WTC11 (cell line): ENCODE data around the gene GTF3C6. TPM values are rescaled to one million over a fixed set of nuclear protein-coding genes. Genes with fewer than 3 reads are reported as not detected.
"Not testable (repeated sequence)": the region's sequence is repeated elsewhere in the genome, so short reads cannot be mapped to it uniquely, and the experiment has no call there.

Experiments
- ATAC-seq: fragments of 200-7000 bp; cut with Tn5 transposase; 2 replicates; pipeline ENCODE4 v1.10.0; 2021; ENCODE audit warnings: mild to moderate bottlenecking, moderate library complexity
- CTCF ChIA-PET: fragments of 300-600 bp; sonication (Branson Sonifier 250); formaldehyde crosslinking; loops from one replicate; lab custom pipeline; 2021; ENCODE audit warnings: antibody characterized with exemption; lab: Charles Lee
- POLR2A ChIA-PET: fragments of 350-600 bp; sonication (Branson Sonifier 250); formaldehyde crosslinking; loops from one replicate; lab custom pipeline; 2021; ENCODE audit warnings: antibody characterized with exemption; lab: Charles Lee
- DNase-seq: peaks from one replicate; pipeline ENCODE4 v3.0.0; 2021; ENCODE audit warnings: low spot score
- H3K27ac Mint-ChIP-seq: 2 replicates; pipeline ENCODE4 v1.8.0; 2021; ENCODE audit warnings: mixed read lengths
- H3K27me3 Mint-ChIP-seq: 2 replicates; pipeline ENCODE4 v1.8.0; 2021; ENCODE audit warnings: low read depth, mild to moderate bottlenecking, moderate library complexity, mixed read lengths
- H3K36me3 Mint-ChIP-seq: 2 replicates; pipeline ENCODE4 v1.8.0; 2021; ENCODE audit warnings: mixed read lengths
- H3K4me1 Mint-ChIP-seq: 2 replicates; pipeline ENCODE4 v1.8.0; 2022; ENCODE audit warnings: mixed read lengths
- H3K4me3 Mint-ChIP-seq: 2 replicates; pipeline ENCODE4 v1.8.0; 2021; ENCODE audit warnings: mild to moderate bottlenecking, moderate library complexity, mixed read lengths
- H3K9me3 Mint-ChIP-seq: 2 replicates; pipeline ENCODE4 v1.8.0; 2021; ENCODE audit warnings: mixed read lengths
- ATF3 ChIP-seq: sonication (generic); formaldehyde crosslinking; conservative IDR thresholded peaks from 2 replicates; pipeline ENCODE4 v1.8.1; 2022; ENCODE audit warnings: mild to moderate bottlenecking, missing genetic modification reagents
- ATF6 ChIP-seq: sonication (generic); formaldehyde crosslinking; IDR thresholded peaks from 2 replicates; pipeline ENCODE4 v1.8.1; 2023; ENCODE audit warnings: mild to moderate bottlenecking, missing genetic modification reagents
- ESRRA ChIP-seq: sonication (generic); formaldehyde crosslinking; IDR thresholded peaks from 2 replicates; pipeline ENCODE4 v1.8.1; 2022; ENCODE audit warnings: mild to moderate bottlenecking, missing genetic modification reagents, borderline replicate concordance
- MLX ChIP-seq: sonication (generic); formaldehyde crosslinking; IDR thresholded peaks from 2 replicates; pipeline ENCODE4 v1.8.1; 2023; ENCODE audit warnings: mild to moderate bottlenecking, missing genetic modification reagents, moderate library complexity
- OVOL2 ChIP-seq: fragments of 250-450 bp; sonication (Bioruptor Pico); IDR thresholded peaks from 2 replicates; pipeline ENCODE4 v1.9.0; 2021; ENCODE audit warnings: mild to moderate bottlenecking, borderline replicate concordance
- PRDM15 ChIP-seq: sonication (generic); formaldehyde crosslinking; IDR thresholded peaks from 2 replicates; pipeline ENCODE4 v1.8.0; 2022; ENCODE audit warnings: missing genetic modification reagents
- USF2 ChIP-seq: sonication (generic); formaldehyde crosslinking; IDR thresholded peaks from 2 replicates; pipeline ENCODE4 v1.8.1; 2023; ENCODE audit warnings: mild to moderate bottlenecking, missing genetic modification reagents, moderate library complexity
- ZMAT4 ChIP-seq: fragments of 250-450 bp; sonication (Bioruptor Pico); IDR thresholded peaks from 2 replicates; pipeline ENCODE4 v1.9.0; 2021; ENCODE audit warnings: mild to moderate bottlenecking
- ZNF671 ChIP-seq: fragments of 250-450 bp; sonication (Bioruptor Pico); IDR thresholded peaks from 2 replicates; pipeline ENCODE4 v1.8.0; 2021; ENCODE audit warnings: mild to moderate bottlenecking
- total RNA-seq: library from RNA; stranded (reverse); gene quantifications from 3 replicates; pipeline ENCODE4 v1.2.3, GENCODE V29; 2021

The GTF3C6 gene
- total RNA-seq, 1 experiment from 2014 or later: 69.0 TPM

- TF ChIP-seq PRDM15 (CRISPR knock-in tag): no peak
- no peak for TF ChIP-seq ATF6 (CRISPR knock-in tag)
- TF ChIP-seq USF2 (CRISPR knock-in tag): no peak
- no peak for TF ChIP-seq ESRRA (CRISPR knock-in tag)
- TF ChIP-seq ZMAT4: no peak
- TF ChIP-seq ZNF671 (CRISPR knock-in tag): no peak
- no peak for TF ChIP-seq MLX
- TF ChIP-seq OVOL2 (CRISPR knock-in tag): no peak
- TF ChIP-seq ATF3 (CRISPR knock-in tag): no peak
These were observed 57.1 kb downstream of the GTF3C6 start (continued) for GRCh38 chr6:111015389-111016124.

- ATAC-seq, H3K4me3 Mint-ChIP-seq, H3K27me3 Mint-ChIP-seq, H3K4me1 Mint-ChIP-seq, CTCF ChIA-PET, DNase-seq, POLR2A ChIA-PET, H3K27ac Mint-ChIP-seq: not testable (repeated sequence)
- peaks cover 56% of the 10 kb centered on the region for H3K36me3 Mint-ChIP-seq
- H3K9me3 Mint-ChIP-seq: peaks cover 11% of the 10 kb centered on the region
These were observed 58.7 kb downstream of the GTF3C6 start for GRCh38 chr6:111017241-111017640.

Other genes with a start within 250 kb of the GTF3C6 start
- gene CDK19, start 143.2 kb upstream of the GTF3C6 start, total RNA-seq: 10.6 to 11.7 TPM (median 10.7 TPM) in 3 replicates
- 90.2 to 122 TPM (median 90.7 TPM) in 3 replicates for gene AMD1, start 83.9 kb upstream of the GTF3C6 start, total RNA-seq
- gene RPF2, start 23.3 kb downstream of the GTF3C6 start, total RNA-seq: 43.2 to 44.7 TPM (median 43.7 TPM) in 3 replicates
- gene SLC16A10, start 128.8 kb downstream of the GTF3C6 start, total RNA-seq: 14.9 to 18.4 TPM (median 16.0 TPM) in 3 replicates